DND-41 (cell line): ENCODE results near the gene NLGN2.

ENCODE experiments used
- ATAC-seq: fragments of 200-7000 bp; cut with Tn5 transposase; 3 replicates; pipeline ENCODE4 v1.9.1; 2021; ENCODE audit warnings: low read depth; ENCODE audit not compliant: insufficient read depth
- DNase-seq: peaks from one replicate; pipeline ENCODE4 v3.0.0-alpha.2; 2020
- H2AFZ ChIP-seq: 2 replicates; pipeline ENCODE4 v1.6.0; 2012; ENCODE audit warnings: low read depth, low read length
- H3K27ac ChIP-seq: 2 replicates; pipeline ENCODE4 v1.5.1; 2012; ENCODE audit warnings: low read length, inconsistent platforms
- H3K27me3 ChIP-seq: fragments of 200-600 bp; sonication (generic); 2 replicates; pipeline ENCODE4 v1.6.0; 2012; ENCODE audit warnings: low read length, mild to moderate bottlenecking, inconsistent platforms; ENCODE audit not compliant: insufficient read depth, poor library complexity
- H3K36me3 ChIP-seq: 2 replicates; pipeline ENCODE4 v1.5.1; 2012; ENCODE audit warnings: low read length, inconsistent platforms; ENCODE audit not compliant: insufficient read depth
- H3K4me1 ChIP-seq: 2 replicates; pipeline ENCODE4 v1.5.1; 2012; ENCODE audit warnings: mild to moderate bottlenecking, low read length; ENCODE audit not compliant: insufficient read depth
- H3K4me2 ChIP-seq: 2 replicates; pipeline ENCODE4 v1.6.0; 2012; ENCODE audit warnings: mild to moderate bottlenecking, moderate library complexity, low read length, inconsistent platforms; ENCODE audit not compliant: insufficient read depth
- H3K4me3 ChIP-seq, 2 experiments: fragments of 200-600 bp in 1 of 2; shearing (Covaris generic) in 1 of 2; 2 replicates each; pipeline ENCODE4 v1.5.1; 2012 to 2016; ENCODE audit warnings: inconsistent platforms in 2 of 2, low read length in 2 of 2, mild to moderate bottlenecking in 2 of 2, low read depth in 1 of 2, moderate library complexity in 1 of 2
- H3K79me2 ChIP-seq: 2 replicates; pipeline ENCODE4 v1.6.0; 2012; ENCODE audit warnings: low read length, inconsistent platforms; ENCODE audit not compliant: insufficient read depth
- H3K9ac ChIP-seq: 2 replicates; pipeline ENCODE4 v1.6.0; 2012; ENCODE audit warnings: low read depth, mild to moderate bottlenecking, inconsistent platforms, low read length, moderate library complexity
- H3K9me3 ChIP-seq: 2 replicates; pipeline ENCODE4 v1.5.1; 2012; ENCODE audit warnings: low read length, moderate library complexity, mild to moderate bottlenecking, inconsistent platforms; ENCODE audit not compliant: insufficient read depth, severe bottlenecking
- H4K20me1 ChIP-seq: 2 replicates; pipeline ENCODE4 v1.6.0; 2012; ENCODE audit warnings: low read length; ENCODE audit not compliant: insufficient read depth
- EZH2 ChIP-seq: IDR thresholded peaks from 3 replicates; pipeline ENCODE4 v1.6.1; 2012; ENCODE audit warnings: borderline replicate concordance, low read depth, mild to moderate bottlenecking, moderate library complexity, low read length, inconsistent platforms; ENCODE audit not compliant: severe bottlenecking
- TF ChIP-seq, protein P1 (sequence below): IDR thresholded peaks from 2 replicates; pipeline ENCODE4 v1.5.1; 2012; ENCODE audit warnings: borderline replicate concordance, low read length, moderate library complexity, mild to moderate bottlenecking; ENCODE audit not compliant: poor library complexity, severe bottlenecking; ENCODE audit errors: extremely low read depth

The NLGN2 gene

DNA sequence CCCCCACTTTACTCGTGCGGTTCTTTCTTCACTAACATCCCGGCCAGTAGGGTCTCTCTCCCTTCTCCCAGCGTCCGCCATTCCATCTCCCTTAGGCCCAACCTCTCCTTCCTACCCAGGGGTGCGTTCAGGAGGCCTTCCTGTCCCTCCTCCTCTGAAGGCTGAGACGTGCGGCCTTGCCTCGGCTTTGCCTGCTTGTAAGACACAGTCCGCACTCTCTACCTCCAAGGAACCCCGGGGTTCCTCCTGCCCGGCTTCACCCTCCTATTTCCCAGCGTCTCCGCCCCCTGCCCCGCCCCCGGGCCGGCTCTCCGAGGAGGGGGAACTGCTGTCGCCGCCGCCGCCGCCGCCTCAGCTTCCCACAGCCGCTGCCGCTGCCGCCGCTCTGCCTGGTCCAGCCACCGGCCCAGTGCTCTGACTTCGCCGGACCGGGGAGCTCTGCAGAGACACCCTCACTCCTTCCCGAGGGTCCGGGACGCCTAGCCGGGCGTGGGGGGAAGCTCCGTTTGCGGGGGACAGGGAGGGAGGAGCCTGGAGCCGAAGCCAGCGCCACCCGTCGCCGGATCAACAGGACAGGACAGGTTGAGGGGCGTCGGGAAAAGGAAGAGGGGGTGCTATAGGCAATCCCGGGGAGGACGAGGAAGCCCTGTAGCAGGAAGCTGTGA lies 30.4 kb downstream of the NLGN2 start:
- Histone ChIP-seq H3K27ac (no peak overlapping the region), H2AFZ (no peak overlapping the region), H3K79me2 (peaks cover 15% of the 10 kb centered on the region), H3K36me3 (peaks cover 4% of the 10 kb centered on the region; the same call in 1 of the 2 replicates), H4K20me1 (no peaks in the 10 kb centered on the region), H3K9me3 (no peaks in the 10 kb centered on the region), H3K4me1 (peaks cover 17% of the 10 kb centered on the region), H3K4me3 (no peak overlapping the region), H3K27me3 (no peaks in the 10 kb centered on the region), H3K9ac (no peak overlapping the region), H3K4me2 (no peak overlapping the region)
- ATAC-seq (no peak), DNase-seq (no peak)
- no peak for TF ChIP-seq EZH2
- TF ChIP-seq, protein P1, sequence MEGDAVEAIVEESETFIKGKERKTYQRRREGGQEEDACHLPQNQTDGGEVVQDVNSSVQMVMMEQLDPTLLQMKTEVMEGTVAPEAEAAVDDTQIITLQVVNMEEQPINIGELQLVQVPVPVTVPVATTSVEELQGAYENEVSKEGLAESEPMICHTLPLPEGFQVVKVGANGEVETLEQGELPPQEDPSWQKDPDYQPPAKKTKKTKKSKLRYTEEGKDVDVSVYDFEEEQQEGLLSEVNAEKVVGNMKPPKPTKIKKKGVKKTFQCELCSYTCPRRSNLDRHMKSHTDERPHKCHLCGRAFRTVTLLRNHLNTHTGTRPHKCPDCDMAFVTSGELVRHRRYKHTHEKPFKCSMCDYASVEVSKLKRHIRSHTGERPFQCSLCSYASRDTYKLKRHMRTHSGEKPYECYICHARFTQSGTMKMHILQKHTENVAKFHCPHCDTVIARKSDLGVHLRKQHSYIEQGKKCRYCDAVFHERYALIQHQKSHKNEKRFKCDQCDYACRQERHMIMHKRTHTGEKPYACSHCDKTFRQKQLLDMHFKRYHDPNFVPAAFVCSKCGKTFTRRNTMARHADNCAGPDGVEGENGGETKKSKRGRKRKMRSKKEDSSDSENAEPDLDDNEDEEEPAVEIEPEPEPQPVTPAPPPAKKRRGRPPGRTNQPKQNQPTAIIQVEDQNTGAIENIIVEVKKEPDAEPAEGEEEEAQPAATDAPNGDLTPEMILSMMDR = no peak

DNA sequence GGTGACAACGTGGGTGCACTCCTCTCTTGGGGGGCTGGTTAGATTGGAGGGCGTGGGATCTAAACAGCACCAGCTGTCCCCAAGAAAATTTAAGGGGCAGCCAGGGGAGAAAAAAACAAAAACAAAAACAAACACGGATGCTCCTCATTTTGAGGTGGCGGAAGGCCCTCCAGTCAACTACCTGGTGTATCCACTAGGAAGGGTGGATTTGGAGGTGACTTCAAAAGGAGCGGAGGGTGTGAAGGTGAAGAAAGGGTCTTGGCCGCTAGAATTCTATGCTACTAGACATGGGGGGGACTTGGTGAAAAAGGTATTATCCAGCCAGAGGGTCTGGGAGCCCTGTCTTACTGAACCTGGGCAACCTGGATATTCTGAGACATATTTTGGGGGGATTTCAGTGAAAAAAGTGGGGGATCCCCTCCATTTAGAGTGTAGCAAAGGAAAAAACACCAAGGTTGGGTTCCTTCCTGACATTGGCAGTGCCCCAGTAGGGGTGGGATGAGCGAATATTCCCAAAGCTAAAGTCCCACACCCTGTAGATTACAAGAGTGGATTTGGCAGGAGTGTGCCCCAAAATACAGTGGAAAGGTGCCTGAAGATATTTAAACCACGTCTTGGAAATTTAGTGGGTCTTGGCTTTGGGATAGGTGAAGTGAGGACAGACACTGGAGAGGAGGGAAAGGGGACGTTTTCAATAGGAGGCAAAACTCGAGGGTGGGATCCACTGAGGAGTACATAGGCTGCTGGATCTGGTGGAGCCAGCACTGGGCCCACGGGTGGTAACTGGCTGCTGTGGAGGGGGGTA lies 31.2 kb downstream of the NLGN2 start:
- H3K9me3 ChIP-seq = no peaks in the 10 kb centered on the region
- H3K9ac ChIP-seq = no peak overlapping the region
- H3K4me1 ChIP-seq = peaks cover 17% of the 10 kb centered on the region
- H3K79me2 ChIP-seq = peaks cover 15% of the 10 kb centered on the region
- TF ChIP-seq, protein P1 = no peak
- TF ChIP-seq EZH2 = no peak
- ATAC-seq (no peak), DNase-seq (no peak)
- H3K27ac ChIP-seq = no peak overlapping the region
- no peaks in the 10 kb centered on the region for H3K27me3 ChIP-seq
- H4K20me1 ChIP-seq = no peaks in the 10 kb centered on the region
- no peak overlapping the region for H2AFZ ChIP-seq
- peaks cover 4% of the 10 kb centered on the region; the same call in 1 of the 2 replicates for H3K36me3 ChIP-seq
- H3K4me2 ChIP-seq = no peak overlapping the region
- H3K4me3 ChIP-seq = no peak overlapping the region

DNA sequence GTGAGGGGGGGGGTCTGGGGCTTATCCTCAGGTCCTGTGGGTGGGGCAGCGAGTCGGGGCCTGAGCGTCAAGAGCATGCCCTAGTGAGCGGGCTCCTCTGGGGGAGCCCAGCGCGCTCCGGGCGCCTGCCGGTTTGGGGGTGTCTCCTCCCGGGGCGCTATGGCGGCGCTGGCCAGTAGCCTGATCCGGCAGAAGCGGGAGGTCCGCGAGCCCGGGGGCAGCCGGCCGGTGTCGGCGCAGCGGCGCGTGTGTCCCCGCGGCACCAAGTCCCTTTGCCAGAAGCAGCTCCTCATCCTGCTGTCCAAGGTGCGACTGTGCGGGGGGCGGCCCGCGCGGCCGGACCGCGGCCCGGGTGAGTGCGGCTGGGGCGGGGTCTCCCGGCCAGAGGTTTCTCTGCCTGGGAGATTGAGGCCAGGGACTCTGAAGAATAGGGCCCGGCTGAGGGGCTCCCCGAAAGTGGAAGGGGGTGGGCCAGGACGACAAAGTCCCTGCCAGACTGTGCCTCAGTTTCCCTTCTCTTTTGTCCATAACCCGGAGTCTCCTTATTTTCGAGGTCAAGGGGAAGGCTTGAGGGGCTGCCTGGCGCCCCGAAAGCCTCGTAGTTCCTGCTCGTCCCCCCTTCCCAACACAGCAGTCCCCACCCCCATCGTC lies 31.9 kb downstream of the NLGN2 start, which contains the start of gene FGF11:
TSS of gene FGF11 (plus strand) at position 51 of the 651 bp plus-strand sequence. CDS start at position 160, 109 bp downstream.
- H3K27ac ChIP-seq = no peak within 1 kb of the TSS
- no peaks in the 10 kb centered on the region for H3K27me3 ChIP-seq
- peaks cover 20% of the 10 kb centered on the region for H3K4me1 ChIP-seq
- H2AFZ ChIP-seq = no peak within 1 kb of the TSS
- peaks cover 4% of the 10 kb centered on the region; the same call in 1 of the 2 replicates for H3K36me3 ChIP-seq
- no peak for TF ChIP-seq EZH2
- TF ChIP-seq, protein P1 = no peak
- ATAC-seq (no peak), DNase-seq (no peak)
- no peak within 1 kb of the TSS for H3K4me3 ChIP-seq
- H3K4me2 ChIP-seq = no peak within 1 kb of the TSS
- no peaks in the 10 kb centered on the region for H4K20me1 ChIP-seq
- peaks cover 15% of the 10 kb centered on the region for H3K79me2 ChIP-seq
- H3K9me3 ChIP-seq = no peaks in the 10 kb centered on the region
- H3K9ac ChIP-seq = no peak within 1 kb of the TSS
